NCI-H2227 (cell line): ENCODE measurements around the gene NRL.
A peak's percentile ranks its signal among the peaks of the same experiment; 100 is the strongest.

ENCODE experiments used
- DNase-seq: peaks from one replicate; lab custom pipeline; 2025; ENCODE audit not compliant: unreplicated experiment; lab: John Stamatoyannopoulos, UW

Gene NRL

GRCh38 chr14:24114532-24115421, at the start of gene NRL, which contains the start of gene DCAF11:
Gene NRL (minus strand): TSS chr14:24114949. CDS start chr14:24082848, 32,101 bp downstream.
Gene DCAF11 (plus strand): TSS chr14:24114777. CDS start chr14:24115595, 818 bp downstream.
- DNase-seq = peak; percentile 99

GRCh38 chr14:24162093-24162492, 47.3 kb upstream of the NRL start:
- DNase-seq = no peak

- peak; percentile 97 for DNase-seq
These were observed 46.4 kb upstream of the NRL start, which contains the start of gene IRF9 for GRCh38 chr14:24160850-24161804. Gene IRF9 (plus strand): TSS chr14:24161265. CDS start chr14:24162145, 880 bp downstream.

- DNase-seq = no peak
These were observed 45.7 kb upstream of the NRL start for GRCh38 chr14:24160499-24160849.

GRCh38 chr14:24159777-24160498, 45.2 kb upstream of the NRL start:
- no peak for DNase-seq

- no peak for DNase-seq
These were observed 42.6 kb upstream of the NRL start for GRCh38 chr14:24157331-24157730.

- no peak for DNase-seq
These were observed 42.1 kb upstream of the NRL start for GRCh38 chr14:24156840-24157239.

- no peak for DNase-seq
These were observed 40.4 kb upstream of the NRL start for GRCh38 chr14:24155100-24155499.

- DNase-seq = no peak
These were observed 36.8 kb upstream of the NRL start for GRCh38 chr14:24151404-24152080.

- no peak for DNase-seq
These were observed 36.2 kb upstream of the NRL start for GRCh38 chr14:24150993-24151392.

GRCh38 chr14:24150567-24150966, 35.8 kb upstream of the NRL start:
- DNase-seq = no peak

GRCh38 chr14:24150061-24150460, 35.3 kb upstream of the NRL start:
- DNase-seq = no peak

- DNase-seq = no peak
These were observed 34.7 kb upstream of the NRL start for GRCh38 chr14:24149302-24149969.

- peak; percentile 36 for DNase-seq
These were observed 33.1 kb upstream of the NRL start for GRCh38 chr14:24147761-24148428.

- peak; percentile 97 for DNase-seq
These were observed 32.4 kb upstream of the NRL start, which contains the start of gene RNF31 for GRCh38 chr14:24146978-24147760. Gene RNF31 (plus strand): TSS chr14:24147498. CDS start chr14:24147699, 201 bp downstream.

GRCh38 chr14:24146453-24146977, 31.8 kb upstream of the NRL start, which contains the start of gene PSME2:
Gene PSME2 (minus strand): TSS chr14:24146610. CDS start chr14:24146581, 29 bp downstream.
- DNase-seq = peak; percentile 98

GRCh38 chr14:24145690-24146452, 31.1 kb upstream of the NRL start:
- peak; percentile 61 for DNase-seq
